ENCODE results near the gene KRT2. TPM values are rescaled to one million over a fixed set of nuclear protein-coding genes. Genes with fewer than 3 reads are reported as not detected.

The KRT2 gene
- total RNA-seq, 4 donors from 2014 or later = 357 to 1,953 (median 1,221) TPM

- Histone ChIP-seq H3K27ac (no peak overlapping the region), H3K4me3 (no peak overlapping the region), H3K9me3 (no peaks in the 10 kb centered on the region), H3K36me3 (no peaks in the 10 kb centered on the region), H3K27me3 (peaks cover 7% of the 10 kb centered on the region), H3K4me1 (peaks cover 27% of the 10 kb centered on the region)
- DNase-seq (ENCODE audit: low spot score in 2 of 2) = no peak
- TF ChIP-seq POLR2AphosphoS5 (IDR thresholded peaks at IDR 0.05) (no peak), CTCF (IDR thresholded peaks at IDR 0.05) (no peak), EP300 (IDR thresholded peaks at IDR 0.05) (no peak), POLR2A (IDR thresholded peaks at IDR 0.05) (no peak)
- 92% methylated on average over 8 of the region's 8 CpGs for WGBS
Measured at GRCh38 chr12:52692254-52692653, 40.2 kb upstream of the KRT2 start.

- no peak for DNase-seq (ENCODE audit: low spot score in 2 of 2)
- WGBS = 61% methylated on average over 2 of the region's 2 CpGs
- H3K4me3 ChIP-seq = no peak overlapping the region
- no peak overlapping the region for H3K27ac ChIP-seq
- peaks cover 29% of the 10 kb centered on the region for H3K4me1 ChIP-seq
- H3K27me3 ChIP-seq = peaks cover 7% of the 10 kb centered on the region
- TF ChIP-seq CTCF (IDR thresholded peaks at IDR 0.05) (no peak), POLR2AphosphoS5 (IDR thresholded peaks at IDR 0.05) (no peak), POLR2A (IDR thresholded peaks at IDR 0.05) (no peak), EP300 (IDR thresholded peaks at IDR 0.05) (no peak)
- no peaks in the 10 kb centered on the region for H3K36me3 ChIP-seq
- H3K9me3 ChIP-seq = no peaks in the 10 kb centered on the region
Measured at GRCh38 chr12:52691841-52692150, 39.8 kb upstream of the KRT2 start.

GRCh38 chr12:52691076-52691840 lies 39.2 kb upstream of the KRT2 start:
- H3K9me3 ChIP-seq = no peaks in the 10 kb centered on the region
- DNase-seq (ENCODE audit: low spot score in 2 of 2) = no peak
- peaks cover 32% of the 10 kb centered on the region for H3K4me1 ChIP-seq
- peak overlapping the region; percentile 28 for H3K4me3 ChIP-seq
- TF ChIP-seq POLR2AphosphoS5 (IDR thresholded peaks at IDR 0.05) (no peak), EP300 (IDR thresholded peaks at IDR 0.05) (no peak), POLR2A (IDR thresholded peaks at IDR 0.05) (no peak), CTCF (IDR thresholded peaks at IDR 0.05) (no peak)
- WGBS = 8% methylated on average over 21 of the region's 45 CpGs
- H3K36me3 ChIP-seq = no peaks in the 10 kb centered on the region
- H3K27ac ChIP-seq = no peak overlapping the region
- peaks cover 7% of the 10 kb centered on the region for H3K27me3 ChIP-seq

GRCh38 chr12:52690351-52691075 lies 38.5 kb upstream of the KRT2 start:
- Histone ChIP-seq H3K4me1 (peaks cover 40% of the 10 kb centered on the region), H3K27me3 (peaks cover 7% of the 10 kb centered on the region), H3K4me3 (peak overlapping the region; percentile 28), H3K9me3 (no peaks in the 10 kb centered on the region), H3K27ac (no peak overlapping the region), H3K36me3 (no peaks in the 10 kb centered on the region)
- 64% methylated on average over 8 of the region's 8 CpGs for WGBS
- no peak for TF ChIP-seq POLR2A (IDR thresholded peaks at IDR 0.05)
- no peak for TF ChIP-seq POLR2AphosphoS5 (IDR thresholded peaks at IDR 0.05)
- TF ChIP-seq EP300 (IDR thresholded peaks at IDR 0.05) = no peak
- no peak for TF ChIP-seq CTCF (IDR thresholded peaks at IDR 0.05)
- DNase-seq (ENCODE audit: low spot score in 2 of 2) = no peak

- peaks cover 7% of the 10 kb centered on the region for H3K27me3 ChIP-seq
- WGBS = 50% methylated on average over 1 of the region's 1 CpG
Measured at GRCh38 chr12:52689936-52690335, 37.9 kb upstream of the KRT2 start.

More at GRCh38 chr12:52689936-52690335, 37.9 kb upstream of the KRT2 start:
- DNase-seq (ENCODE audit: low spot score in 2 of 2) = no peak
- no peaks in the 10 kb centered on the region for H3K36me3 ChIP-seq
- no peak for TF ChIP-seq POLR2A (IDR thresholded peaks at IDR 0.05)
- no peak for TF ChIP-seq POLR2AphosphoS5 (IDR thresholded peaks at IDR 0.05)
- no peak overlapping the region for H3K27ac ChIP-seq
- H3K4me3 ChIP-seq = no peak overlapping the region
- H3K9me3 ChIP-seq = no peaks in the 10 kb centered on the region
- H3K4me1 ChIP-seq = peaks cover 41% of the 10 kb centered on the region
